Caco-2 (cell line): ENCODE measurements around the gene SOX18. TPM values are rescaled to one million over a fixed set of nuclear protein-coding genes. Genes with fewer than 3 reads are reported as not detected.
"Not testable (repeated sequence)": the region's sequence is repeated elsewhere in the genome, so short reads cannot be mapped to it uniquely, and the experiment has no call there.

Source experiments
- BruUV-seq: library from RNA; stranded (reverse); fragments of 400-500 nt; replicated peaks from 2 replicates; lab custom pipeline; 2021; lab: Mats Ljungman, UMichigan
- CTCF ChIA-PET: fragments of 300-600 bp; sonication (Branson Sonifier 250); formaldehyde crosslinking; loops from one replicate; lab custom pipeline; 2022; ENCODE audit warnings: antibody characterized with exemption; lab: Charles Lee
- POLR2A ChIA-PET: fragments of 300-600 bp; sonication (Branson Sonifier 250); formaldehyde crosslinking; loops from one replicate; lab custom pipeline; 2022; ENCODE audit warnings: antibody characterized with exemption; lab: Charles Lee
- DNase-seq, 2 experiments: peaks; one replicate each; pipeline versions ENCODE4 v3.0.0 to v3.0.0-alpha.2; 2020 to 2022
- H3K27me3 ChIP-seq: replicated peaks from 2 replicates; pipeline ENCODE4 v1.6.0; 2011; ENCODE audit warnings: low read length; ENCODE audit not compliant: control insufficient read depth, insufficient read depth
- H3K36me3 ChIP-seq: 2 replicates; pipeline ENCODE4 v1.5.1; 2011; ENCODE audit warnings: low read length; ENCODE audit not compliant: control insufficient read depth, insufficient read depth
- H3K4me1 ChIP-seq: fragments of 250-450 bp; sonication (Bioruptor Pico); 2 replicates; pipeline ENCODE4 v1.5.1; 2020; ENCODE audit warnings: mild to moderate bottlenecking
- H3K4me3 ChIP-seq: 2 replicates; pipeline ENCODE4 v1.5.1; 2011; ENCODE audit warnings: low read depth, mild to moderate bottlenecking, control low read depth, low read length
- H3K9me3 ChIP-seq: fragments of 250-450 bp; sonication (Bioruptor Pico); 2 replicates; pipeline ENCODE4 v1.5.1; 2020; ENCODE audit warnings: mild to moderate bottlenecking, moderate library complexity
- H3K27ac Mint-ChIP-seq: one replicate; pipeline ENCODE4 v1.8.0; 2022; ENCODE audit warnings: mixed read lengths; ENCODE audit not compliant: unreplicated experiment
- H3K27me3 Mint-ChIP-seq: one replicate; pipeline ENCODE4 v1.8.0; 2022; ENCODE audit warnings: mixed read lengths; ENCODE audit not compliant: insufficient read depth, unreplicated experiment
- H3K36me3 Mint-ChIP-seq: one replicate; pipeline ENCODE4 v1.8.0; 2022; ENCODE audit warnings: mild to moderate bottlenecking, mixed read lengths; ENCODE audit not compliant: insufficient read depth, unreplicated experiment
- H3K4me1 Mint-ChIP-seq: one replicate; pipeline ENCODE4 v1.8.0; 2022; ENCODE audit warnings: low read depth, mixed read lengths; ENCODE audit not compliant: unreplicated experiment
- H3K4me3 Mint-ChIP-seq: one replicate; pipeline ENCODE4 v1.8.0; 2022; ENCODE audit warnings: mild to moderate bottlenecking, moderate library complexity, mixed read lengths; ENCODE audit not compliant: unreplicated experiment
- H3K9me3 Mint-ChIP-seq: one replicate; pipeline ENCODE4 v1.8.0; 2022; ENCODE audit warnings: mixed read lengths; ENCODE audit not compliant: unreplicated experiment
- intact Hi-C: fragments of 100-400 bp; cut with micrococcal nuclease; formaldehyde crosslinking; loops from one replicate; pipeline ENCODE4 v1.10.0; 2022; ENCODE audit not compliant: unreplicated experiment
- total RNA-seq: library from RNA; stranded (reverse); gene quantifications from 2 replicates; pipeline ENCODE4 v1.2.3, GENCODE V29; 2022
- TF ChIP-seq, protein P1 (sequence below), 2 experiments: fragments of 200-600 bp in 1 of 2; IDR thresholded peaks; 1 replicate in 1 of 2; 2 replicates in 1 of 2; pipeline versions ENCODE4 v1.5.1 to v1.8.0; 2011 to 2022; ENCODE audit warnings: antibody characterized with exemption in 1 of 2, control low read depth in 1 of 2, inconsistent platforms in 1 of 2, low read depth in 1 of 2, low read length in 1 of 2, mild to moderate bottlenecking in 1 of 2, moderate library complexity in 1 of 2; ENCODE audit not compliant: insufficient read depth in 1 of 2, severe bottlenecking in 1 of 2, unreplicated experiment in 1 of 2

SOX18 gene
- total RNA-seq, 1 experiment from 2014 or later: 0.84 TPM

DNA sequence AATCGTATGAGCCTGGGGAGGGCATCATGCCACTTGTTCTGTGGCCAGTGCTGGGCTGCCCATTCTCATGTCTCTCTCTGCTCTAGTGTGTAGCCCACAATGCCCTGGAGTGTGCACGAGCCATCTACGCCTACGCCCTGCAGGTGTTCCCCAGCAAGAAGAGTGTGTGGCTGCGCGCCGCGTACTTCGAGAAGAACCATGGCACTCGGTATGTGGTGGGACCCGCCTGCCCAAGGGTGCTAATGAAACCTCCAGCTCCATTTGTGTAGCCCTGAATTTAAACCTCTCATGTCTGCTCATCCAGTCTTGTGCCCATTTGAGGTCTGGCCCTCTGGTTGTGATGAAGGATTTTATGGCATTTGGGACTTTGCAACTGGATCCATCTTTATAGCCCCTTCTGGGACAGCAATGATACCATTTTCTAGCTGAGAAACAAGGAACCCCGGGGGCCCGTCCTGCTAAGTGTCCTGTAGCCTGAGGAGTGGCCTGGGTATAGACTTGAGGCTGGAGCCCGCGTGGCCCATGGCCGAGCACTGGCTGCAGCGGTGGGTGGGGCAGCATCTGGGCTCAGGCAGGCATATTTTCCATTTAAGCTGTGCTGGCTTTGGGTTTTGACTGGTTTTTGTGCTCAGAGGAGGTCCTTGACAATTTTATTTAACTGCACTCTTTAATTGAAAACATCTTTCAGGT, 26.6 kb downstream of the SOX18 start:
- Mint-ChIP-seq H3K27ac (peak overlapping the region; percentile 83), H3K4me1 (peaks cover 37% of the 10 kb centered on the region), H3K9me3 (no peaks in the 10 kb centered on the region), H3K27me3 (no peaks in the 10 kb centered on the region), H3K4me3 (no peak overlapping the region), H3K36me3 (peaks cover 97% of the 10 kb centered on the region)
- DNase-seq: no peak
- peaks cover 49% of the 10 kb centered on the region for H3K36me3 ChIP-seq
- CTCF ChIA-PET: interaction anchor here (0.6 to 3.0 kb wide), 4 partner anchors 16 to 485 kb away, joined by 3 to 45 read pairs (median 6); no protein-coding TSS in a partner anchor
- TF ChIP-seq, protein P1, sequence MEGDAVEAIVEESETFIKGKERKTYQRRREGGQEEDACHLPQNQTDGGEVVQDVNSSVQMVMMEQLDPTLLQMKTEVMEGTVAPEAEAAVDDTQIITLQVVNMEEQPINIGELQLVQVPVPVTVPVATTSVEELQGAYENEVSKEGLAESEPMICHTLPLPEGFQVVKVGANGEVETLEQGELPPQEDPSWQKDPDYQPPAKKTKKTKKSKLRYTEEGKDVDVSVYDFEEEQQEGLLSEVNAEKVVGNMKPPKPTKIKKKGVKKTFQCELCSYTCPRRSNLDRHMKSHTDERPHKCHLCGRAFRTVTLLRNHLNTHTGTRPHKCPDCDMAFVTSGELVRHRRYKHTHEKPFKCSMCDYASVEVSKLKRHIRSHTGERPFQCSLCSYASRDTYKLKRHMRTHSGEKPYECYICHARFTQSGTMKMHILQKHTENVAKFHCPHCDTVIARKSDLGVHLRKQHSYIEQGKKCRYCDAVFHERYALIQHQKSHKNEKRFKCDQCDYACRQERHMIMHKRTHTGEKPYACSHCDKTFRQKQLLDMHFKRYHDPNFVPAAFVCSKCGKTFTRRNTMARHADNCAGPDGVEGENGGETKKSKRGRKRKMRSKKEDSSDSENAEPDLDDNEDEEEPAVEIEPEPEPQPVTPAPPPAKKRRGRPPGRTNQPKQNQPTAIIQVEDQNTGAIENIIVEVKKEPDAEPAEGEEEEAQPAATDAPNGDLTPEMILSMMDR (IDR thresholded peaks at IDR 0.05; ENCODE audit: insufficient read depth in 1 of 2, low read depth in 1 of 2, low read length in 1 of 2, severe bottlenecking in 1 of 2, unreplicated experiment in 1 of 2): no peak
- intact Hi-C loops: no loop called here
- H3K27me3 ChIP-seq: no peaks in the 10 kb centered on the region
- no peaks in the 10 kb centered on the region for H3K9me3 ChIP-seq
- BruUV-seq: no TSS peak
- peaks cover 34% of the 10 kb centered on the region for H3K4me1 ChIP-seq
- no peak overlapping the region for H3K4me3 ChIP-seq
- POLR2A ChIA-PET: no interaction called here

DNA sequence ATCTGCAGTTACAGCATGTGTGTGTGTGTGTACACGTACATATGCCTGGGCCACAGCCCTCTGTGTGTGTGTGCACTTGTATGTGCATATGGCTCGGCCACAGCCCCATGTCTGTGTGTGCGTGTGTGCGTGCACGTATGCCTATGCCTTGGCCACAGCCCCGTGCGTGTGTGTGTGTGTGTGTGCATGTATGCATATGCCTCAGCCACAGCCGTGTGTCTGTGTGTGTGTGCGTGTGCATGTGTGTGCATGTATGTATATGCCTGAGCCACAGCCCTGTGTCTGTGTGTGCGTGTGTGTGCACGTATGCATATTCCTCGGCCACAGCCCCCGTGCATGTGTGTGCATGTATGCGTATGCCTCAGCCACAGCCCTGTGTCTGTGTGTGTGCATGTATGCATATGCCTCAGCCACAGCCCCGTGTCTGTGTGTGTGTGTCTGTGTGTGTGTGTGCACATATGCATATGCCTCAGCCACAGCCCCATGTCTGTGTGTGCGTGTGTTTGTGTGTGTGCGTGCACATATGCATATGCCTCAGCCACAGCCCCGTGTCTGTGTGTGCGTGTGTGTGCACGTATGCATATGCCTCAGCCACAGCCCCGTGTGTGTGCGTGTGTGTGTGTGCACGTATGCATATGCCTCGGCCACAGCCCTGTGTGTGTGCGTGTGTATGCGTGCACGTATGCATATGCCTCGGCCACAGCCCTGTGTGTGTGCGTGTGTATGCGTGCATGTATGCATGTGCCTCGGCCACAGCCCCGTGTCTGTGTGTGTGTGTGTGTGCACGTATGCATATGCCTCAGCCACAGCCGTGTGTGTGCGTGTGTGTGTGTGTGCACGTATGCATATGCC, 28.1 kb downstream of the SOX18 start:
- intact Hi-C loops: no loop called here
- Mint-ChIP-seq H3K4me1 (peaks cover 37% of the 10 kb centered on the region), H3K27ac (no peak overlapping the region), H3K9me3 (no peaks in the 10 kb centered on the region), H3K27me3 (no peaks in the 10 kb centered on the region), H3K36me3 (peaks cover 94% of the 10 kb centered on the region), H3K4me3 (no peak overlapping the region)
- ChIA-PET POLR2A (no interaction called here), CTCF (no interaction called here)
- no peaks in the 10 kb centered on the region for H3K27me3 ChIP-seq
- H3K4me3 ChIP-seq: no peak overlapping the region
- H3K36me3 ChIP-seq: peaks cover 38% of the 10 kb centered on the region
- H3K9me3 ChIP-seq: no peaks in the 10 kb centered on the region
- peaks cover 34% of the 10 kb centered on the region for H3K4me1 ChIP-seq
- no TSS peak for BruUV-seq
- no peak for DNase-seq
- TF ChIP-seq, protein P1 (IDR thresholded peaks at IDR 0.05; ENCODE audit: insufficient read depth in 1 of 2, low read depth in 1 of 2, low read length in 1 of 2, severe bottlenecking in 1 of 2, unreplicated experiment in 1 of 2): no peak

DNA sequence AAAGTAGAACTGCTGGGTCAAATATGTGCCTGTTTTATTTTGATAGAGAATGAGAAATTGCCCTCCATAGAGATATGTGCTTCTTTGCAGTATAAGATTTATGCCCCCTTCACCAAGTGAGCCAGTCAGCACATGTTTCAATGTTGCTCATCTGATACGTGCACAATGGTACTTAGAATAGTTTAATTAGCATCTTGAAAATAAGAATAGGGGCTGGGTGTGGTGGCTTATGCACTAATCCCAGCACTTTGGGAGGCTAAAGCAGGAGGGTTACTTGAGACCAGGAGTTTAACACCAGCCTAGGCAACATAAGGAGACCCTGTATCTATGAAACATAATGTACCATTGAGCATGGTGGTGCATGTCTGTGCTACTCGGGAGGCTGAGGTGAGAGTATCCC, 33.8 kb downstream of the SOX18 start:
- ChIA-PET CTCF (no interaction called here), POLR2A (no interaction called here)
- Histone ChIP-seq H3K4me3 (no peak overlapping the region), H3K27me3 (no peaks in the 10 kb centered on the region), H3K4me1 (no peaks in the 10 kb centered on the region), H3K36me3 (peaks cover 21% of the 10 kb centered on the region), H3K9me3 (no peaks in the 10 kb centered on the region)
- TF ChIP-seq, protein P1 (IDR thresholded peaks at IDR 0.05; ENCODE audit: insufficient read depth in 1 of 2, low read depth in 1 of 2, low read length in 1 of 2, severe bottlenecking in 1 of 2, unreplicated experiment in 1 of 2): no peak
- no TSS peak for BruUV-seq
- Mint-ChIP-seq H3K36me3 (peaks cover 75% of the 10 kb centered on the region), H3K27ac (no peak overlapping the region), H3K9me3 (no peaks in the 10 kb centered on the region), H3K4me1 (no peaks in the 10 kb centered on the region), H3K4me3 (no peak overlapping the region), H3K27me3 (no peaks in the 10 kb centered on the region)
- DNase-seq: no peak
- intact Hi-C loops: no loop called here

DNA sequence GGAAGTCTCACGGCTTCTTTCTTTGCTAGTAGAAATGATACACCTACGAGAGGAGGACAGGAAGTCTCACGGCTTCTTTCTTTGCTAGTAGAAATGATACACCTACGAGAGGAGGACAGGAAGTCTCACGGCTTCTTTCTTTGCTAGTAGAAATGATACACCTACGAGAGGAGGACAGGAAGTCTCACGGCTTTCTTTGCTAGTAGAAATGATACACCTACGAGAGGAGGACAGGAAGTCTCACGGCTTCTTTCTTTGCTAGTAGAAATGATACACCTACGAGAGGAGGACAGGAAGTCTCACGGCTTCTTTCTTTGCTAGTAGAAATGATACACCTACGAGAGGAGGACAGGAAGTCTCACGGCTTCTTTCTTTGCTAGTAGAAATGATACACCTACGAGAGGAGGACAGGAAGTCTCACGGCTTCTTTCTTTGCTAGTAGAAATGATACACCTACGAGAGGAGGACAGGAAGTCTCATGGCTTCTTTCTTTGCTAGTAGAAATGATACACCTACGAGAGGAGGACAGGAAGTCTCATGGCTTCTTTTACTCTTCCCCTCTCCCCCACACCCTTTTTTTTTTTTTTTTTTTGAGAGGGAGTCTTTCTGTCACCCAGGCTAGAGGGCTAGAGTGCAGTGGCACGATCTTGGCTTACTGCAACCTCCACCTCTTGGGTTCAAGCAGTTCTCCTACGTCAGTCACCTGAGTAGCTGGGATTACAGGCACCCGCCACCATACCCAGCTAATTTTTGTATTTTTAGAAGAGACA, 36.9 kb downstream of the SOX18 start:
- intact Hi-C loops, CTCF ChIA-PET, H3K4me1 Mint-ChIP-seq, H3K4me3 Mint-ChIP-seq, DNase-seq, POLR2A ChIA-PET, BruUV-seq, H3K27me3 Mint-ChIP-seq, H3K9me3 Mint-ChIP-seq, H3K4me1 ChIP-seq, H3K9me3 ChIP-seq, H3K4me3 ChIP-seq, H3K27me3 ChIP-seq, H3K27ac Mint-ChIP-seq: not testable (repeated sequence)
- peaks cover 76% of the 10 kb centered on the region for H3K36me3 Mint-ChIP-seq
- peaks cover 22% of the 10 kb centered on the region for H3K36me3 ChIP-seq
